Measurements from ENCODE around the gene ATAD3A. TPM values are rescaled to one million over a fixed set of nuclear protein-coding genes. Genes with fewer than 3 reads are reported as not detected.

Gene ATAD3A
- total RNA-seq, 1 donor from 2014 or later, result 21.9 TPM

- no peak overlapping the region for H3K4me3 ChIP-seq
- H3K27ac ChIP-seq, result no peak overlapping the region
- H3K9me3 ChIP-seq, result no peaks in the 10 kb centered on the region
- peaks cover 0 to 6% of the 10 kb centered on the region in 2 donors for H3K36me3 ChIP-seq
- intact Hi-C loops (cut with DNase I), result no loop called here
- no peaks in the 10 kb centered on the region for H3K4me1 ChIP-seq
- TF ChIP-seq CTCF (IDR thresholded peaks at IDR 0.05), result no peak
- TF ChIP-seq POLR2A (IDR thresholded peaks at IDR 0.05), result no peak
- TF ChIP-seq POLR2AphosphoS5 (IDR thresholded peaks at IDR 0.05; ENCODE audit: insufficient read depth in 1 of 2, low read depth in 1 of 2), result no peak
- no peak for DNase-seq (ENCODE audit: extremely low spot score in 2 of 2)
- no peaks in the 10 kb centered on the region for H3K27me3 ChIP-seq
These were observed 15.3 kb downstream of the ATAD3A start for GRCh38 chr1:1527092-1527816.

DNA sequence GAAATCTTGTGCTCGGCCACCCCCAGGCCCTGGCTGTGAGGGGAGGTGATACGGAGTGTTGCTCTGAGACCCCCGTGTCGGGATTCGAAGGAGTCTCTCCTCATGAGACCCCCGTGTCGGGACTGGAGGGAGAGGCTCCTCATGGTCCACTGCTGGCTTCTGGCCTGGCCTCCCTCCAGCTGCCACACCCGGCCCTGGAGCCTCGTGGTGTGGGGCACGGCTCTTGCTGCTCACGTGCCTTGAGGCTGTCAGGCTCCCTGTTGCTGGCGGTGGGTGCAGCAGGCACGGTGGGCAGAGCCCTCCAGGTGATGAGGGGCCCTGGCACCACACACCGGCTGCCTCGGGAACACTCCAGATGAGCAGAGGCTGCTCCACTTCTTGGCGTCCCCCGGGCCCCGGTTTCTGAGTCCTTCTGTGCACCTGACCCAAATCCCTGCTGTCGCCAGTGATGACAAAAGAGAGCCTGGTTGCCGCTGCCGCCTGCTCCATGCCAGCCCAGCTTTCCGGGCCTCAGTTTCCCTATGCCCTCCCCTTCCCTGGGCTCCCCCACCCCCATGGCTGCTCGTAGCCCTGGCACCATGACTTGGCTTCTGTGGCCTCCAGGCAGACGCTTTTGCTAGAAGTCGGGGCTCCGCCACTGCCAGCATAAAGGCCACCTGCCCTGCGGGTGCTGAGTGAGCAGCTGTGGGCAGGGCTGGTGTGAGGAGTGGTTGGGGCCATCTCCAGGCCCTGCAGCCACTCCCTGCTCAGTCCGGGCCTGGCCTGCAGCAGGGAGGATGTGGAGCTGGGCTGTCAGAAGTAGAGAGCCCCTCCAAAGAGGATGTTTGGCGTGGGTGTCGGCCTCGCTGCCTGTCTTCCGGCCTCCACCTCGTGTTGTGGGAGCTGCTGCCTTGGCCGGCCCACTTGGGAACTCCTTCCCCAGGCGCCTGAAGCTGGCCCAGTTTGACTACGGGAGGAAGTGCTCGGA, 16.6 kb downstream of the ATAD3A start:
- Histone ChIP-seq H3K9me3 (no peaks in the 10 kb centered on the region), H3K27ac (no peak overlapping the region), H3K4me3 (no peak overlapping the region), H3K4me1 (no peaks in the 10 kb centered on the region), H3K36me3 (peaks cover 0 to 6% of the 10 kb centered on the region in 2 donors), H3K27me3 (no peaks in the 10 kb centered on the region)
- no peak for DNase-seq (ENCODE audit: extremely low spot score in 2 of 2)
- TF ChIP-seq CTCF (IDR thresholded peaks at IDR 0.05) (no peak), POLR2AphosphoS5 (IDR thresholded peaks at IDR 0.05; ENCODE audit: insufficient read depth in 1 of 2, low read depth in 1 of 2) (no peak), POLR2A (IDR thresholded peaks at IDR 0.05) (no peak)
- intact Hi-C loops (cut with DNase I), result no loop called here

DNA sequence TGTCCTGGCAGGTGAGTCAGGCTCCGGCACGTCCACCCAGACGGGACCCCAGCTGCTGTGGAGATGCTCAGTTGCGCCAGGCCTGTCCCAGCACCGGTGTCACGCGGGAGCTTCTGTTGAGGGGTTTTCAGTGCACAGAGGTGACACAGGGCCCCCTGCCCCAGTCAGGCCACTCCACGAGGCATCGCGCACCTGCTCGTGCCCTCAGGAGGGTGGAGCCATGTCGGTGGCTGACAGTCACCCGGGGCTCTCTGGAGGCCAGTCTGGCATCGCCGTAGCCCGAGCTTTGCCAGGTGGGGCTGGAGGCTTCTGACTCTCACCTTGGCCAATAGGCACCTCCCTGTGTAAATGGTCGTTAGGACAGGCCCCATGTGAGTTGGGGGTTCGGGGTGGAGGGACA, 17.4 kb downstream of the ATAD3A start:
- Histone ChIP-seq H3K4me1 (no peaks in the 10 kb centered on the region), H3K9me3 (no peaks in the 10 kb centered on the region), H3K36me3 (peaks cover 0 to 6% of the 10 kb centered on the region in 2 donors), H3K27me3 (no peaks in the 10 kb centered on the region), H3K4me3 (no peak overlapping the region), H3K27ac (no peak overlapping the region)
- DNase-seq (ENCODE audit: extremely low spot score in 2 of 2), result no peak
- intact Hi-C loops (cut with DNase I), result no loop called here
- TF ChIP-seq POLR2AphosphoS5 (IDR thresholded peaks at IDR 0.05; ENCODE audit: insufficient read depth in 1 of 2, low read depth in 1 of 2), result no peak
- TF ChIP-seq POLR2A (IDR thresholded peaks at IDR 0.05), result no peak
- TF ChIP-seq CTCF (IDR thresholded peaks at IDR 0.05), result no peak

DNA sequence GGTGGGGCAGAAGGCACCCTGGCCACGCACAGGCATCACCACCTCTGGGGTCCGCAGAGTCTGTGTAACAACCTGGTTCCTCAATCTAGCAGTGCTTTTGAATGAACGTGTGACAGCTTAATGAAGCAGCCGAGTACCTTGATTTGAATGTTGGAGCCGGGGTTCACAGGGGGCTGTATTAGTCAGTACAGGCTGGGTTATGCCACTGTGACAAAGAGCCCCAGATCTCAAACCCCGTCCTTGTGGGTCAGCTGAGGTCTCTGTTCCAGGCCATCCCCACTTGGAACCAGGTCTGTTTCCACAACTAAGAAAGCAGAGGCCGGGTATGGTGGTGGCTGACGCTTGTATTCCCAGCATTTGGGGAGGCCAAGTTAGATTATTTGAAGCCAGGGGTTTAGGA, 18.0 kb downstream of the ATAD3A start:
- Histone ChIP-seq H3K4me3 (no peak overlapping the region), H3K4me1 (no peaks in the 10 kb centered on the region), H3K36me3 (peaks cover 0 to 6% of the 10 kb centered on the region in 2 donors), H3K27me3 (no peaks in the 10 kb centered on the region), H3K27ac (no peak overlapping the region), H3K9me3 (no peaks in the 10 kb centered on the region)
- TF ChIP-seq POLR2A (IDR thresholded peaks at IDR 0.05), result no peak
- no peak for TF ChIP-seq POLR2AphosphoS5 (IDR thresholded peaks at IDR 0.05; ENCODE audit: insufficient read depth in 1 of 2, low read depth in 1 of 2)
- no peak for TF ChIP-seq CTCF (IDR thresholded peaks at IDR 0.05)
- no peak for DNase-seq (ENCODE audit: extremely low spot score in 2 of 2)
- intact Hi-C loops (cut with DNase I), result no loop called here

All from vagina (tissue), 2 donors.